Stimulated activated naive CD8-positive, alpha-beta T cell treated with anti-CD3 and anti-CD28 coated beads, Interleukin-15, amount 100 ng/mL, for 72 hours (primary cell): Measurements from ENCODE around the gene TMED7.

Experiments used
- ATAC-seq: fragments of 150-1000 bp; cut with Tn5 transposase; 2 replicates; pipeline ENCODE4 v1.10.0; 2021; ENCODE audit warnings: mild to moderate bottlenecking, moderate library complexity
- DNase-seq, 2 donors: peaks; one replicate each; pipeline ENCODE4 v3.0.0; 2021 to 2022
- H3K27ac Mint-ChIP-seq, 2 donors: one replicate each; pipeline ENCODE4 v1.8.0; 2022; ENCODE audit warnings: mild to moderate bottlenecking in 2 of 2, mixed read lengths in 2 of 2, moderate library complexity in 2 of 2
- H3K27me3 Mint-ChIP-seq: one replicate; pipeline ENCODE4 v1.8.0; 2022; ENCODE audit warnings: mixed read lengths
- H3K4me1 Mint-ChIP-seq: one replicate; pipeline ENCODE4 v1.8.0; 2022; ENCODE audit warnings: mild to moderate bottlenecking, mixed read lengths
- H3K4me3 Mint-ChIP-seq, 2 donors: one replicate each; pipeline ENCODE4 v1.8.0; 2022; ENCODE audit warnings: mild to moderate bottlenecking in 2 of 2, mixed read lengths in 2 of 2, moderate library complexity in 1 of 2
- H3K9me3 Mint-ChIP-seq, 2 donors: one replicate each; pipeline ENCODE4 v1.8.0; 2022; ENCODE audit warnings: mixed read lengths in 2 of 2

TMED7 gene

DNA sequence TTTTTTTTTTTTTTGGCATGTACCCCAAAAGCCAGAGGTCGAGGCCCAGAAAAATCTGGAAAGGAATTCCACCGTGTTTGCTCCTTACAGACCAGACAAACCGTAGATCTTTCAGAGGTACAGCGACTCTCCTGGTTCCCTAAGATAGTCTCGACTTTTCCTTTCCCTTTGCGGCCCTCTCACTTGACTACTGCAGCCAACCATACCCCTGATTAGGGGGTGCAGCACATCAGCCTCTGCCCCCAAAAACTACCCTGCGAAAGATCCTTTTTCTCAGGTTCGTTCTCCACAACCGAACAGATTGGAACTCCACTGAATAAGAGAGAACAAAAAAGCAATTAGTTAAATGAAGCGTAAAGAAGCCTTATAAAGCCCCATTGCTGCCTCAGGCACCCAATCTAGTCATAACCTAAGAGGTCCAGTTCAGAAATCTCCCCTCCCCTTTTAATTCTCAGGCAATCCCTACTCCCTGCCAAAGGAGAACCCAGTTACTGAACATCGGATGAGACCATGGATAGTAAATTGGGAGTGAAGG, 23.2 kb downstream of the TMED7 start:
- Mint-ChIP-seq H3K27me3 (no peaks in the 10 kb centered on the region), H3K27ac (no peak overlapping the region), H3K4me3 (peak overlapping the region; percentile 57 to 59), H3K9me3 (no peaks in the 10 kb centered on the region), H3K4me1 (peaks cover 49% of the 10 kb centered on the region)
- no peak for DNase-seq
- no peak for ATAC-seq

DNA sequence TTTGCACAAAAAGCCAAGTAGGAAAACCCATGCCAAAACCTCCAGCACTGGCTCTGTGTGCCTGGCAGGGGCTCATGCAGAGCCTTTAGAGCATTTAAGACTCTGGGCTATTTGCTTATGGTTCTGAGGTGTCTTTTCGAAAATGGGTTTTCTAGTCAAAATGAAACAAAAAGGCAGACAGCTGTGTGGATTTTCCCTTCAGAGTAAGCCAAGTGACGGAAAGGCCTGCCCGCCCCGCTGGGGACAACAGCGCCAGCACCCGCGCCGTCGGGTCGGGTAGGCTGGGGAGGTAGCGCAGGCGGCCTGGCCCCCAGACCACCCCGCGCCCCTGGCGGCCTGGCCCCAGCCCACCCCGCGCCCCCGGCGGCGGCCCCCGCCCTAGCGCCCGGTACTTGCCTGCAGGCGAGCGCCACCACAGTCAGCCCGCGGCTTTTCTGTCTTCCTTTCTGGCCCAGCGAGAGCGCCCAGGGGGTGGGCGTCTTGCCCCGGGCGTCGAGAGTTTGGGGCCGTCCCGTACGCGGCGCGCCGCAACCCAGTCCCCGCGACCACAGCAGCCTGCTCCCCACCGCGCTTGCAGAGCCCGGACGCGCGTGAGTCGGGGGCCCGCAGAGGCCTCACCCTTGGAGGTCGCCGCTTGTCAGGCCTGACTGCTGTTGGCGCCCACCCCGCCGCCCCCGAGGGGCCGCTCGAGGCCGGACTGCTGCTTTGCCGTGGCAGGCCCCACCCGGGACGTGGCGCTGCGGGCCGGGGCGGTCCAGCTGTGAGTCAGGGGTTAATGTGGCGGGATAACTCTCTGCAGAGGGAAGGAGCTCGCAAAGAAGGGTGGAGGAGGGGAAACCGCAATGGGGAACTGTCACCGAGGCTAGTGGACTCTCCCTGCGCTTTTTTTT, 23.9 kb downstream of the TMED7 start, which contains the start of gene TICAM2:
Gene TICAM2 (minus strand): TSS at position 779 of the 890 bp plus-strand sequence. CDS start 21,223 bp downstream, outside the sequence.
- Mint-ChIP-seq H3K27me3 (no peaks in the 10 kb centered on the region), H3K4me1 (peaks cover 47% of the 10 kb centered on the region), H3K27ac (peak within 1 kb of the TSS in 1 of 2 donors; percentile 63), H3K9me3 (no peaks in the 10 kb centered on the region), H3K4me3 (peak within 1 kb of the TSS; percentile 57 to 59)
- DNase-seq = peak; percentile 68 to 79
- ATAC-seq = peak; percentile 93

DNA sequence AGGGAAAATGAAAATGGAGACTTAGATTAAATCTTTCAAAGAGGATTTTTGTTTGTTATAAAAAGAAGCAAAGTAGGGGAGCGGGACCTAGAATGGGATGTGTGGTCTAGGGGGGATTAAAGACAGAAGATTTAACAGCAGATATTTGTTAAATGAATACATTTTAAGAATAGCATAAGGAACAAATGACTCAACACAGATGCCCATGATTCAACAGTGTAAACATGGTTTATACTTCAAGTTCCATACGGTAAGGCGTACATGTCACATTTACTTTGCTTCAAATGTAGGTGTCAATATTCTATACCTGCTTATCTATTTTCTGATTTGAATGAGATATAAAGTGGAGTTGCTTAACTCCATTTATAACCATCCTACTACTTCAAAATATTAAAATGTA, 25.1 kb downstream of the TMED7 start:
- H3K9me3 Mint-ChIP-seq = no peaks in the 10 kb centered on the region
- no peak overlapping the region for H3K27ac Mint-ChIP-seq
- H3K4me1 Mint-ChIP-seq = peaks cover 39% of the 10 kb centered on the region
- ATAC-seq (no peak), DNase-seq (no peak)
- H3K4me3 Mint-ChIP-seq = peak overlapping the region in 1 of 2 donors; percentile 36
- no peaks in the 10 kb centered on the region for H3K27me3 Mint-ChIP-seq

DNA sequence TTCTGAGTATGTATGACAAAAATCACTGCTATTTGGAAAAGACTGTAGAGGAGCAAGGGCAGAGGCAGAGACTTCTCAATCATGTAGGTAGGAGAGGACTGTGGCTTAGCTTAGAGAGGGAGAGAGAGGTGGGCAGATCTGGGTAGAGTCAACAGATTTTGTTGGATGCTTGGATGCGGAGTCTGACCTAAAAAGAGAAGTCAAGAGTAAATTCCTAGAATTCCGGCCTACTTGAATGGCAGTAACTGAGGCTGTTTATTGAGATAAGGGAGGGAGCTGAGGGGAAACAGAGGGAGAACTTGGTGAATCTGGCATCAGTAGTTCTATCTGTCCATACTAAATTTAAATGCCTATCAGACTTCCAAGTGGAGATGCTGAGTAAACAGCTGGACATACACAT, 25.9 kb downstream of the TMED7 start:
- Mint-ChIP-seq H3K4me3 (no peak overlapping the region), H3K27ac (no peak overlapping the region), H3K9me3 (no peaks in the 10 kb centered on the region), H3K27me3 (no peaks in the 10 kb centered on the region), H3K4me1 (peaks cover 39% of the 10 kb centered on the region)
- DNase-seq (no peak), ATAC-seq (no peak)

DNA sequence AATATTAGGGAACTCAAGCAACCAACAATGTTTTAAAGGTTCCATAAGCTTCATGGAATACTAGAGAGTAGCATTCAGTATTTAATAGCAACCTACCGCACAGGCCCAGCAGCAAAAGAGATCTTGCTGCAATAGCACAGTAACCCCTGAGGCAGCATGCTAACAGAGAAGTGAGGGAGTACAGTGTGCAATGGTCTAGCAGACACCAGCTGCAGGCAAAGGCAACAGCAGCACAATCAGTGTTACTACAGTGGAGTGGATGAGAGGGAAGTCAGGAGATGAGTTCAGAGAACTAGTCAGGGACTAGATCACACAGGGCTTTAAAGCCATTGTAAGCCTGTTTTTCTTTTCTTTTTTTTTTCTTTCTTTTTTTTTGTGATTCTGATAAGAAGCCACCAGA, 26.3 kb downstream of the TMED7 start:
- no peaks in the 10 kb centered on the region for H3K9me3 Mint-ChIP-seq
- no peak overlapping the region for H3K4me3 Mint-ChIP-seq
- peaks cover 39% of the 10 kb centered on the region for H3K4me1 Mint-ChIP-seq
- ATAC-seq = no peak
- H3K27ac Mint-ChIP-seq = peak overlapping the region in 1 of 2 donors; percentile 8
- H3K27me3 Mint-ChIP-seq = no peaks in the 10 kb centered on the region
- no peak for DNase-seq

DNA sequence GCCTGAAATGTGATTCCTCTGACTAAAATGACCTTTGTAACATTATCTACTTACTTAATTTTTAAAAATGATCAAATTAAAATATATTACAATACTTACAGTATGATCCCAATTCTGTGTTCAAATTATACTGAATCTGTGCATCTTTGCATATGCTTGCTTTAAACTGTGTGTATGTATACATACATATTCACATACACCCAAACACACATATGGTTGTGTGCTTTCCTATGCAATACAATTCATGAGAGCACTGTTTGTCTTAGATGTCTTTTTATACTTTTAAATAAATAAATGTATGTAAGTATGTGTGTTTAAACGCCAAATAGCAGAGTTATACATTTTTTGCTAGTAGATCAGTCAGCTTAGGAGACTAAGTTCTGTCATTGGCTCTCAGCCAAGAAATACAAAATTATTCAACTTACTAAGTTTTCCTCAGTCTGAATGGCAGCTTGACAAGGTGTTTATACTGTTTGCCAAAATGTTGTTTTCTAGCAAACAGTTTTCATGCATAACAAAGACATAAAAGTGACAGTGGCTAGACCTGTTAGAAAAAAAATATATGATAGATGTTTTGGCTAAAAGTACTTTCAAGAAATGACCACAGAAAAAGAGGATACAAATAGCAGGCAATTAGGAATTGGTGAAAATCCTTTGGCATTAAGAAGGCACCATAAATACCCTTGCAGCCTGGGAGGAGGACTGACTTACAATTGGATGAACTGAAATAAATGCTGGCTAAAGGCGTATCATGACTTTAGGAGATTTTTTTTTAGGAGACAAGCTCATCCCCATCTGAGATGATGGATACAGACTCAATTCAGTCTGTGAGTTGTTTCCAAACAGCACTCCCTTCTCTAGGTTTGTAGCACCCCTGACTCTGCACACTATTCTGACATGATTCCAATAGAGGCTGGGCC, 31.4 kb downstream of the TMED7 start:
- peaks cover 2% of the 10 kb centered on the region for H3K4me1 Mint-ChIP-seq
- ATAC-seq (no peak), DNase-seq (no peak)
- no peaks in the 10 kb centered on the region for H3K27me3 Mint-ChIP-seq
- H3K9me3 Mint-ChIP-seq = no peaks in the 10 kb centered on the region
- no peak overlapping the region for H3K4me3 Mint-ChIP-seq
- no peak overlapping the region for H3K27ac Mint-ChIP-seq

DNA sequence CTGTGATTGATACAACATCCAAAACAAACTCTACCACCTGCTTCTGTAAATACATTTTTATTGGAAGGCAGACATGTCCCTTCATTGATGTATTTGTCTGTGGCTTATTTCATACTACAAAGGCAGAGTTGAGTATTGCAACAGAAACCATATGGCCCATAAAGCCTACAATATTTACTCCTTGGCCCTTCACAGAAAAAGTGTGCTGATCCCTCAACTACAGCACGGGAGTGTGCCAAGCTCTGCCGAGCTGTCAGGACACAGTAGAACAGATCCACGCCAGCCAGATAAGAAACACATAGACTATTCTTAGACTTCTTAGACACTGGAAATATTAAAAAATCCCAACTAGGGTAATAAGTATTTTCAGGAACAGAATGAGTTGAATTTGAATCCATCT, 36.8 kb downstream of the TMED7 start:
- Mint-ChIP-seq H3K27ac (no peak overlapping the region), H3K27me3 (no peaks in the 10 kb centered on the region), H3K4me1 (no peaks in the 10 kb centered on the region), H3K4me3 (no peak overlapping the region), H3K9me3 (no peaks in the 10 kb centered on the region)
- ATAC-seq = no peak
- no peak for DNase-seq

DNA sequence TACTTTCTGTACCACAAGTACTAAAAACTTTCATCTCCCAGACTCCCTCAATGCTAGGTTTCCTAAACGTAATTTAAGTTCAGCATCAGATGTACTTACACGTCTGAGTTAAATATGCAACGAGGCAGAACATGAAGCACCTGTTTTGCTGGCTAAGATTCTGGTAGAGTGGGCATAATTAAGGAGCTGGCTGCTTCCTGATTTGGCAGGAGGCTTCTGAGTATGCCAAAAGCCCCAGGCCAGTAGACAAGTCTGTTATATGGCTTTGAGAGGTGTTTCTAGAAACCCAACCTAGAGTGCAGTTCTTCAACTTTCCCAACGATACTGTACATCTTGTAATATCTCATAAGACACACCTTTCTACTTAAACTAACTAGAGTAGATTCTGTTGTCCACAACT, 37.2 kb downstream of the TMED7 start:
- no peak overlapping the region for H3K27ac Mint-ChIP-seq
- H3K27me3 Mint-ChIP-seq = no peaks in the 10 kb centered on the region
- H3K4me1 Mint-ChIP-seq = no peaks in the 10 kb centered on the region
- ATAC-seq (no peak), DNase-seq (no peak)
- H3K4me3 Mint-ChIP-seq = no peak overlapping the region
- no peaks in the 10 kb centered on the region for H3K9me3 Mint-ChIP-seq

DNA sequence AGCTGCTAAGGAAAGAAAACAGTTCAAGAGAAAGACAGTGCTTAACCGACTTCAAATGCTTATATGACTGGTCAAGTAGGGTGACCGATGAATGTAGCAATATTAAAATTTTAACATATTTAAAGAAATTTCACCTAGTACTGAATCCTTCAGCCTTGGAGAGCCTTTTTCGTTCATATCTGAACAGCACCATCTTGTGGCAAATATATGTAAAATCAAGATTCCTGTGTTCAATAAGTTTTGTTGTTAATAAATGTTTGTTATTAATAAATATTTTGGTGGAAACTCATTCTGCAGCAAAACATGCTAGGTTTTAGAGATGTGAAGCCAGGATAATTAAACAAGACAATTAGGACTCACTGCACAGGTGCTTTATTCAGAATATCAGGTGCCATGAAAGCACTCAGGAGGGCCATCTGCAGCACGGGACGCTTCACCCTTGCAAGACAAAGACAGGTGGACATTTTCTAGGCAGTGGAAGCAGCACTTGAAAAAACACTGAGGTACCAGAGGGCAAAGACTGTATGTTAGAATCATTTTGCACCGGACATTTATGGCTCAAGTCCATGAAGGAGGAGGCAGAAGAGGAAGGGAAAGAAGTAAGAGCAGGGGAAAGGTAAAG, 39.2 kb downstream of the TMED7 start:
- H3K4me3 Mint-ChIP-seq = no peak overlapping the region
- no peaks in the 10 kb centered on the region for H3K4me1 Mint-ChIP-seq
- H3K27me3 Mint-ChIP-seq = no peaks in the 10 kb centered on the region
- no peak for DNase-seq
- H3K27ac Mint-ChIP-seq = no peak overlapping the region
- no peaks in the 10 kb centered on the region for H3K9me3 Mint-ChIP-seq
- no peak for ATAC-seq

DNA sequence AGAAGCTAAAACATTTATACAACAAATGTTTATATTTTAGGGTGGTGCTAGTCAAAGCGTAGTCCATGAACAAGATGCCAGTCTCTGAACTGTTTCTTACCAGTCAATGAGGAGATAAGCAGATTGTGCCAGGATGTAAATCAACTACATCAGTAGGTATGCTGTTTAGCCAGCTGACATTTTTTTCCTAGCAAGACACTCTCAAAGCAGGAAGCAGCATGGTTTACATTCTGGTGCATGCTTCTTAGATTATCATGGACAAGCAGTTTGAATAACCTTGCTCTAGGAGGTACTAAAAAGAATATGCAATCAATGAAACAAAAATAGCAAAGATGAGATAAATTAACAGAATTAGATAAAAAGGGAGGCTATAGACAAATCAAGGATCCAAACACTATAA, 40.6 kb downstream of the TMED7 start:
- ATAC-seq (no peak), DNase-seq (no peak)
- Mint-ChIP-seq H3K27ac (no peak overlapping the region), H3K4me1 (no peaks in the 10 kb centered on the region), H3K9me3 (no peaks in the 10 kb centered on the region), H3K4me3 (no peak overlapping the region), H3K27me3 (no peaks in the 10 kb centered on the region)

DNA sequence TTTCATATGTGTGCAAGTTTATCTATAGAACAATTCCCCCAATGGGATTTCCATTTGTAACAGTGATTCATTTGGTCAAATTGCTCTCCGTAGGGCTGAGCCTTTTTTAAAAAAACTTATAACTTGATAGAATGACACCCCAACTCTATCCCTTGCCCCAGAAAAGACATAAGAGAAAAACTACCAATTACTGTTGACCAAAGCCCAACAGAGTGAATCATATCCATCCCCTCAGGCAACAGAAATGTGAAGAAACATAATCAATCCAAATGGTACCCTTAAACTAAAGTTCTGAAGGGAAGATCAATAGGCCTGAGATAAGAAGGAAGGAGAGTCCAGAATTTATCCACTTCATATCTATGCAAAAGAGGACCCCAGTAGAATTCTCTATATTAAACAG, 41.3 kb downstream of the TMED7 start:
- Mint-ChIP-seq H3K4me3 (no peak overlapping the region), H3K9me3 (no peaks in the 10 kb centered on the region), H3K27me3 (no peaks in the 10 kb centered on the region), H3K27ac (no peak overlapping the region), H3K4me1 (no peaks in the 10 kb centered on the region)
- no peak for ATAC-seq
- DNase-seq = no peak

DNA sequence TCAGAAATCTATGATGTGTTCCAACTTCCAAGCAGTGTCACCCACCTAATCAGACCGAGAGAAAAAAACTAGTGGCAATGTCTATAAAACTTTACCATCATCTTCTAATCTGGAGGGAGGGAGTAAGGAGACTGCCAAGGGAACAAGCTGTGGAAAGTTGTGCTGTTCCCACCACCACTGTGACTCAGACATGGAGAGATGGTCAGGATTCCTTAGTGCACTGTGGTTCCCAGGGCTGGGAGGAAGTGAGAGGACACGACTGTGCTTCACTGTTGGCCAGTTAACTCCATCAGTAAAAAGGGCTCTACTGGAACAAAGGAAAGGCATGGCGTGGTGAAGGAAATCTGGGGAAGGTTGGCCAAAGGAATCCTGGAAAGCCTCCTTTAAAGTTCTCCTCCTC, 42.4 kb downstream of the TMED7 start:
- Mint-ChIP-seq H3K9me3 (no peaks in the 10 kb centered on the region), H3K27me3 (no peaks in the 10 kb centered on the region)

DNA sequence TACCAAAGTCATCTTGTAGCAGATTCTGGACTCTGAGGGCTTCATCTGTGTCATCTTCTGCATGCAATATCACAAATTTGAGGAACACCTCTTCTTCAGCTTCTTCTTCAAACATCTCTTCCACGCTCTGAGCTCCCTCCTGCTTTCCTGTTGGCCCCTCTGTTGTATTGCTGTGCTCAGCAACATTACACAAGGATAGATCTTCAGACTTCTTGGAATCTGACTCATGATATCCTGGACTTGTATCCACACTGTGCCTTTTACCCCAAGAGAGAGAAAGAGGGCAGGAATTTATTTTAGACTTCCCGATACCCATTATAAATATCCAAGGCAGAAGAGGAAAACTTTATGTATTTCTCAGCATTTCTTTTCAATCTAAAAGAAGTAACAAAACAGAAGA, 44.9 kb downstream of the TMED7 start:
- no peak for ATAC-seq
- H3K9me3 Mint-ChIP-seq = no peaks in the 10 kb centered on the region
- H3K27ac Mint-ChIP-seq = no peak overlapping the region
- no peak for DNase-seq
- H3K4me1 Mint-ChIP-seq = no peaks in the 10 kb centered on the region
- H3K27me3 Mint-ChIP-seq = no peaks in the 10 kb centered on the region
- H3K4me3 Mint-ChIP-seq = no peak overlapping the region

More for the DNA sequence above, 42.4 kb downstream of the TMED7 start:
- ATAC-seq (no peak), DNase-seq (no peak)
- Mint-ChIP-seq H3K4me3 (no peak overlapping the region), H3K27ac (no peak overlapping the region), H3K4me1 (no peaks in the 10 kb centered on the region)

DNA sequence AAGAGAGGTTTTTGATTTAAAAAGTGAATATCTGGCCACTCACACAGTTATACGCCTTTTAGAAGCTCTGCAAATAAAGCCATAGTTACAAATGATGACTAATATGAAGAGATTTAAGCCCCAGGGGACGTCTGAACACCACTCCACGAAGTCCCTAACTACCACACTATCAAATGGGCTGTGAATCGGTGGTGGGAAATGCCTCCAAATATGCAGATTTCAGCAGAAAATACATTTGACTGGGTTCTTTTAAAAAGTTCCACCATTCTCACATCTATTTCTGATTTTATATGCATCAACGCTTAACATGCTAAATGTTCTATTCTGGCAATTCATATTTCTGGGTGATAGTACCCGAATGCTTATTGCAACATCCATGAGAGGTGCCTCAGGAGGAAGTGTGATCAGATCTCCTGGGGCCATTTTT, 46.1 kb downstream of the TMED7 start:
- H3K4me3 Mint-ChIP-seq = no peak overlapping the region
- DNase-seq = no peak
- H3K27me3 Mint-ChIP-seq = no peaks in the 10 kb centered on the region
- no peak for ATAC-seq
- H3K4me1 Mint-ChIP-seq = no peaks in the 10 kb centered on the region
- H3K27ac Mint-ChIP-seq = no peak overlapping the region
- no peaks in the 10 kb centered on the region for H3K9me3 Mint-ChIP-seq

DNA sequence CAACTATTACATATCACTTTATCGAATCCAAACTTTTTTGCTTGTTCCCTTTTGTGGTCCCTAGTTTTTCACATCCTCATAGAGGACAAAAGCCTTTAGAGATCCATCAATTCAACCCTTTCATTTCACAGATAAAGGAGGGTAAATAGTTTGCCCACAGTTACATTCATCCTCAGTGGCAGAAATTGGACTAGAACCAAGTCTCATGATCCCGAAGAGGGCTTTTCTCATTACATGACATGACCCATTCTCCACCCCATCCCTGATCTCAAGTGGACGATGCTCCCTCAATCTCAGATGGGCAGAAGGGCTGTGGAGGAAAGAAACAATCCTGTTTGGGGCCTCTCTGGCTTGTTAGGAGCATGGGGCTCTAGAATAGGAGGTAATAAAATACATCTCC, 46.6 kb downstream of the TMED7 start:
- Mint-ChIP-seq H3K27me3 (no peaks in the 10 kb centered on the region), H3K4me1 (no peaks in the 10 kb centered on the region), H3K9me3 (no peaks in the 10 kb centered on the region), H3K4me3 (no peak overlapping the region), H3K27ac (no peak overlapping the region)
- DNase-seq = no peak
- no peak for ATAC-seq
